HEK293T (cell line): ENCODE measurements around the gene PHACTR2.
A peak's percentile ranks its signal among the peaks of the same experiment; 100 is the strongest.

Experiments used
- CTCF ChIA-PET: fragments of 350-600 bp; formaldehyde crosslinking; extraction: SDS; loops from one replicate; lab custom pipeline; 2021; ENCODE audit warnings: antibody characterized with exemption, inconsistent platforms; lab: Yijun Ruan, JAX
- POLR2A ChIA-PET: fragments of 350-600 bp; formaldehyde crosslinking; extraction: SDS; loops from one replicate; lab custom pipeline; 2020; ENCODE audit warnings: antibody characterized with exemption, inconsistent platforms; lab: Yijun Ruan, JAX
- DNase-seq: peaks from one replicate; pipeline ENCODE4 v3.0.0; 2012; ENCODE audit warnings: mixed read lengths; ENCODE audit errors: extremely low spot score
- ARNT ChIP-seq: fragments of 450-650 bp; IDR thresholded peaks from 2 replicates; pipeline ENCODE4 v1.6.1; 2017; ENCODE audit warnings: mild to moderate bottlenecking
- BHLHE40 ChIP-seq: fragments of 450-650 bp; IDR thresholded peaks from 2 replicates; pipeline ENCODE4 v1.6.1; 2016; ENCODE audit warnings: mild to moderate bottlenecking, moderate library complexity, borderline replicate concordance
- CTBP1 ChIP-seq: fragments of 450-650 bp; IDR thresholded peaks from 2 replicates; pipeline ENCODE4 v1.6.1; 2016; ENCODE audit warnings: borderline replicate concordance
- ELF4 ChIP-seq: fragments of 450-650 bp; IDR thresholded peaks from 2 replicates; pipeline ENCODE4 v1.6.1; 2017; ENCODE audit warnings: antibody characterized with exemption
- FOXA1 ChIP-seq: fragments of 450-650 bp; IDR thresholded peaks from 2 replicates; pipeline ENCODE4 v1.6.1; 2016; ENCODE audit warnings: mild to moderate bottlenecking
- FOXK2 ChIP-seq: fragments of 450-650 bp; IDR thresholded peaks from 2 replicates; pipeline ENCODE4 v1.6.1; 2016; ENCODE audit warnings: mild to moderate bottlenecking
- FOXM1 ChIP-seq: fragments of 450-650 bp; IDR thresholded peaks from 2 replicates; pipeline ENCODE4 v1.6.1; 2017; ENCODE audit warnings: mild to moderate bottlenecking, borderline replicate concordance
- HDGF ChIP-seq: fragments of 450-650 bp; IDR thresholded peaks from 2 replicates; pipeline ENCODE4 v1.6.1; 2017; ENCODE audit warnings: antibody characterized with exemption, borderline replicate concordance
- L3MBTL2 ChIP-seq: fragments of 450-650 bp; conservative IDR thresholded peaks from 2 replicates; pipeline ENCODE4 v1.6.1; 2016; ENCODE audit warnings: mild to moderate bottlenecking
- LEF1 ChIP-seq: fragments of 450-650 bp; IDR thresholded peaks from 2 replicates; pipeline ENCODE4 v1.6.1; 2017; ENCODE audit warnings: mild to moderate bottlenecking, borderline replicate concordance
- NFRKB ChIP-seq: fragments of 450-650 bp; IDR thresholded peaks from 2 replicates; pipeline ENCODE4 v1.6.1; 2016; ENCODE audit warnings: mild to moderate bottlenecking, moderate library complexity
- PKNOX1 ChIP-seq: fragments of 450-650 bp; IDR thresholded peaks from 2 replicates; pipeline ENCODE4 v1.6.1; 2016
- SP1 ChIP-seq: fragments of 450-650 bp; IDR thresholded peaks from 2 replicates; pipeline ENCODE4 v1.6.1; 2017
- SUZ12 ChIP-seq: fragments of 450-650 bp; IDR thresholded peaks from 2 replicates; pipeline ENCODE4 v1.6.1; 2016; ENCODE audit warnings: mild to moderate bottlenecking
- TARDBP ChIP-seq: fragments of 450-650 bp; IDR thresholded peaks from 2 replicates; pipeline ENCODE4 v1.6.1; 2016
- ZNF384 ChIP-seq: fragments of 450-650 bp; IDR thresholded peaks from 2 replicates; pipeline ENCODE4 v1.6.1; 2016

The PHACTR2 gene

GRCh38 chr6:143745166-143746133 is 67.7 kb downstream of the PHACTR2 start:
- TF ChIP-seq ZNF384, result no peak
- TF ChIP-seq SP1, result no peak
- no peak for TF ChIP-seq ELF4
- TF ChIP-seq ARNT, result no peak
- no peak for TF ChIP-seq FOXA1
- no peak for TF ChIP-seq NFRKB
- peak; percentile 39; the same call in 1 of the 2 replicates for TF ChIP-seq L3MBTL2
- no peak for TF ChIP-seq BHLHE40
- POLR2A ChIA-PET, result interaction anchor here (4.8 kb wide), 1 partner anchor 97 kb away, joined by 16 read pairs; the partner anchor contains the start of gene LTV1
- peak; percentile 49 for DNase-seq
- CTCF ChIA-PET, result no interaction called here

GRCh38 chr6:143746202-143747119 is 68.7 kb downstream of the PHACTR2 start:
- TF ChIP-seq ELF4 (no peak), SP1 (no peak), HDGF (no peak), L3MBTL2 (no peak), NFRKB (no peak), TARDBP (no peak), PKNOX1 (no peak), ARNT (no peak), FOXM1 (no peak), ZNF384 (no peak), SUZ12 (no peak), LEF1 (no peak), CTBP1 (no peak), FOXK2 (no peak), BHLHE40 (no peak), FOXA1 (no peak)
- DNase-seq, result no peak
- CTCF ChIA-PET, result no interaction called here
- POLR2A ChIA-PET, result interaction anchor here (0.6 to 4.8 kb wide), 2 partner anchors 47 to 96 kb away, joined by 3 to 16 read pairs; partner anchors contain the start of gene LTV1

GRCh38 chr6:143747347-143747842 is 69.6 kb downstream of the PHACTR2 start:
- ChIA-PET CTCF (no interaction called here), POLR2A (interaction anchor here (0.6 to 4.8 kb wide), 2 partner anchors 48 to 95 kb away, joined by 3 to 16 read pairs; partner anchors contain the start of gene LTV1)

GRCh38 chr6:143749891-143750290 is 72.1 kb downstream of the PHACTR2 start:
- ChIA-PET CTCF (no interaction called here), POLR2A (no interaction called here)
- DNase-seq, result no peak
- TF ChIP-seq SUZ12 (no peak), ZNF384 (no peak), FOXM1 (no peak), TARDBP (no peak), BHLHE40 (no peak), SP1 (no peak), NFRKB (no peak), CTBP1 (no peak), PKNOX1 (no peak), L3MBTL2 (no peak), LEF1 (no peak), HDGF (no peak), ARNT (no peak), ELF4 (no peak), FOXK2 (no peak)

More at GRCh38 chr6:143747347-143747842, 69.6 kb downstream of the PHACTR2 start:
- DNase-seq, result no peak
- TF ChIP-seq SUZ12, result no peak
- TF ChIP-seq SP1, result no peak
- no peak for TF ChIP-seq PKNOX1
- no peak for TF ChIP-seq HDGF
- no peak for TF ChIP-seq FOXK2
- no peak for TF ChIP-seq ARNT

GRCh38 chr6:143750877-143751276 is 73.1 kb downstream of the PHACTR2 start:
- ChIA-PET CTCF (no interaction called here), POLR2A (interaction anchor here (1.3 to 1.4 kb wide), 2 partner anchors 73 to 92 kb away, joined by 3 to 4 read pairs; partner anchors contain the start of genes LTV1 and PHACTR2)

More at GRCh38 chr6:143750877-143751276, 73.1 kb downstream of the PHACTR2 start:
- no peak for DNase-seq
- peak; percentile 54 for TF ChIP-seq PKNOX1
- TF ChIP-seq LEF1, result no peak
